Amygdala (tissue), 56 donors: ENCODE data around the gene PDE10A.
"Not testable (repeated sequence)": the region's sequence is repeated elsewhere in the genome, so short reads cannot be mapped to it uniquely, and the experiment has no call there.

Experiments
- DNase-seq, 56 donors: peaks; one replicate each; lab custom pipeline; 2025; lab: John Stamatoyannopoulos, UW

Gene PDE10A

DNA sequence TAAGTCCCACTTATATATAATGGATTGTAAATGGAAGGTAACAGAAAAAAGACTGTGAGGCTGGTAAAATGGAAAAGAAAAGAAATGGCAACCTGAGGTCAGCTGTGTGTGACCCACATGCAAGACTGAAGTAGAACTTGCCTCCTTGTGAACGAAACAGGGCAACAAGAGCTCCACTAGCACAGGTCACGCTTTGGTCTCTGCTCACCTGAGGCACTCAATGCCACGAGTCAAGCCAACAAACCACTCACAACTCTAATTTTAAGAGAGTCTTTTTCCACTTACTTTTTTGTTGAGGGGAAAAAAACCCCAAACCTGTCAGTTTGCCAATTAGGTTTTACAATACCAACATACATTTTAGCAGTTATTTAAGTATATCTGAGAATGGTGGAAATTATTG, 65.2 kb downstream of the PDE10A start:
- no peak for DNase-seq

DNA sequence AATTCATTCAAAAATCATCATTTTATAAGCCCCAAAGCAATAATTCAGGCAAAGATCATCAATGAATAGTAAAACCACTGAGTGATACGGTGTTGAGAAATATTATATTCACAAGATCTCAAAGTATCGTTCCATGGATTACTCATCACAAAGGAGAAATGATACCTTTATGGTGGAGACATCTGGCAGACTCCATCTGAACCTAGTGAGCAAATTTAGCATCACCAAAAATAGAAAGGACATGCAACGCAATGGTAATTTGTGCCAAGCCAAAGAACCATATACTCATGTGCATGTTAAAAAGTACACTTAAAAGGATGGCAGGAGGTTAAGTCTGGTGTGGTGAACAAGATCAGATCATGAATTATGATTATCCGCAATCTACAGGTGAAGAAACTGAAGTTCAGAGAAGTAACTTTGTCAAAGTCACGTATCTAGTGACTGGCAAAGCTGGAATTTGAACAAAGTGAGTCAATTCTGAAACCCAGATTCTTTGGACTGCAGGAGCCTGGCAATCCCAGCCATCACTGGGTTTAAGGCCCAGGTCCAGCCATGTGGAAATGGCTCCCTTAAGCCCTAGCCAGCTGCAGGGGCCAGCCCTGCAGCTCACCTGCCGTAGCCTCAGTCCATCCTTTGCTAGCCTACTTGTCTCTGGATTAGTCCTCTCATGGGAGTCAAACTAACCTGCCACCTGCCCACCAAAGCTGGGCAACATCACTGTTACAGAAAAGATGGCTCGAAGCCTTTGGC, 68.3 kb downstream of the PDE10A start:
- DNase-seq, result no peak

DNA sequence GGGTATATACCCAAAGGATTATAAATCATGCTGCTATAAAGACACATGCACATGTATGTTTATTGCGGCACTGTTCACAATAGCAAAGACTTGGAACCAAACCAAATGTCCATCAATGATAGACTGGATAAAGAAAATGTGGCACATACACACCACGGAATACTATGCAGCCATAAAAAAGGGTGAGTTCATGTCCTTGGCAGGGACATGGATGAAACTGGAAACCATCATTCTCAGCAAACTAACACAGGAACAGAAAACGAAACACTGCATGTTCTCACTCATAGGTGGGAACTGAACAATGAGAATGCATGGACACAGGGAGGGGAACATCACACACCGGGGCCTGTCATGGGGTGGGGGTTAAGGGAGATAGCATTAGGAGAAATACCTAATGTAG, 70.1 kb downstream of the PDE10A start:
- not testable (repeated sequence) for DNase-seq

DNA sequence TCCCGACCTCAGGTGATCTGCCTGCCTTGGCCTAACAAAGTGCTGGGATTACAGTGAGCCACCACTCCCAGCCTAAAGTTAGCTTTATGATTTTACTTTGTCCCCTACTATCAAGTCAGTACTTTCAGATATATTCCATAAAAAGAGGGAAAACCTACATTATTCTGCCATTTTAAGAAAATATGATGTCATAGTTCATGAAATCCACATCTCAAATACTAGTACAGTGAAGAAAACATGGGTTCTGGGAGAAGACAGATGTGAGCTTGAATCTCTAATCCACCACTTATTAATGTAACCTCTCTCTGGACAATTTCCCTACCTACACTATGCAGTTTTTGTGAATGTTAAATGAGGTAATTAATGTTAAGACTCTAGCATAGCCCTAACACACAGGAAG, 74.5 kb downstream of the PDE10A start:
- no peak for DNase-seq

DNA sequence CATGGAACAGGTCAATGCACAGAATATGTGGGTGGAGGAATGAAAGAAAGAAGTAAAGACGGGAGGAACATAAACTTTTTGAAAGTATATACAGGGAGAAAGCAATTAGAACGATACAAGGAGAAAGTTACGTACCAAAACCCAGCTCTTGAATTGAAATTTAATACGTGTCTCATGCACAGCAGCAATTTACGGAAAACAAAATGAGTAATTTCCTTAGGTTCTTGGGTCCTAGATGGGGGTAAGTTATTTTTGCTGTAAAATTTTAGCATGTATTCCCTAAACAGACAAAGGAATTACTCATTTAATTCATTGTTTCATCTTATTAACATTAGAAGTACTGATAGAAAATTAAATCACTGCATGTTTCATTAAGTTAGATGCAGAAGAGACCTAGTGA, 75.8 kb downstream of the PDE10A start:
- no peak for DNase-seq

DNA sequence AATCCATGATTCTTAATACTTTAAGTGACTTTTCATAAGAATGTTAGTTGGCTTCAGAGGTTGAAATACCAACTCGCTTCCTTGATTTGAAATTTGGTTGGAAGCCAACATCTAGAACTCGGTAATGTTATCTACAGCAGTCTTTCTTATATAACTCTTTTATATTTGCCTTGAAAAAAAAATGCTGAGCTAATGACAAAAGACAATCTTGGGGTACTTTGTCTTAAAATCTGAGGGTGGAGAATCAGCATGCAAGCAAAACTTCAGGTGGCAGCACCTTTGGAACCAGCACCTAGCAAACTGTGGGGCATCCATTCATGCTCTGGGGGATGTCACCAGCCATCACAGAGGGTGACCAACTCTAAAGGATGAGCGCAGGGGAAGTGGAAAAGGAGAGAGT, 76.3 kb downstream of the PDE10A start:
- DNase-seq, result no peak

DNA sequence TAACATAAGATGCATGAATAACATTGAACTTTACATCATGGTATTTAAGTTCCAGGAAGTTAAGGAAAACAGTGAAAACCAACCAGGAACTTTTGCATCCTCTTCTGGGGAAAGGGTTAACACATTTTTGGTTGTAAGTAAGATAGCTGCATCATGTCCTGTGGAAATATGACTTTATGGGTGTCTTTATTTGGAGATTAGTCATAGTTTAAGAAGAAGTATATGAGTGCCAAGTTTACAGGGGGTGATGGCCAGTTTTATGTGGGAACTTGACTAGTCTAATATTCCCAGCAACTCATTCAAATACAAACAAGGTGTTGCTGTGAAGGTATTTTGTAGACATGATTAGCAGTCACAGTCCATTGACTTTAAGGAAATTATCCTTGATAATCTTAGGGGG, 78.0 kb downstream of the PDE10A start:
- no peak for DNase-seq

DNA sequence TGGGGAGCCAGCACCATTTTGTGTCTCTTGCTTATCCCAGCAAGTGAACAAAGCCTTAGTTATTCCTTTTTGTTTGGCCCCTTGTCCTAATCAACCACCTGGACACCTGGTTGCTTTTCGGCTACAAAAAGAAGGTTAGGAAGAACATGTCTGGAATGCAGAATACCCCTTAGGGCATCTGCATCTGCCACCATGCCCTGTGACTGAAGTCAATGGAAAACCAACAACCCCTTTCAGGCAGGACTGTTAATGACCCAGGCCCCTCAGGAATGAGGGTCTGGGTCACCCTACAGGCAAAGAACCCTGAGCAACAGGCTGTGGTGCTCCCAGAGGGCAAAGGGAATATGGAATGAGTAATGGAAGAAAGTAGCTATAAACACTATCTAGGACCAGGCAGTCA, 78.5 kb downstream of the PDE10A start:
- DNase-seq, result no peak

DNA sequence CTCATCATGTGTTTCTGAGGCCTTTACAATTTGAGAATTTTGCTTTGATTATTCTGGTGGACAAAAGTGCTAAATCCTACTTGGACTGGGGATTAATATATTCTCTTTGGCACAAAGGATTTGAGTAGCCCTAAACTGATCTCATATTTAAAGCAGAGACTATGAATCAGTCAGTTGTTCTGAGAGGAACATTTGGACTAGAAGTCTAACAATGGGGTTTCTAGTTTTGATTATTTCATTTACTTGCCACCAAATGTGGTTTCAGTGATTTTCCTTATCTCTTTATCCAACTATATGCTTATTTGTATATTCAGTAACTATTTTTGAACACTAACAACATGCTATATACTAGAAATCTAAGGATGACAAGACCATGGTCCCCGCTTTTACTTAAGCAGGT, 81.4 kb downstream of the PDE10A start:
- no peak for DNase-seq

DNA sequence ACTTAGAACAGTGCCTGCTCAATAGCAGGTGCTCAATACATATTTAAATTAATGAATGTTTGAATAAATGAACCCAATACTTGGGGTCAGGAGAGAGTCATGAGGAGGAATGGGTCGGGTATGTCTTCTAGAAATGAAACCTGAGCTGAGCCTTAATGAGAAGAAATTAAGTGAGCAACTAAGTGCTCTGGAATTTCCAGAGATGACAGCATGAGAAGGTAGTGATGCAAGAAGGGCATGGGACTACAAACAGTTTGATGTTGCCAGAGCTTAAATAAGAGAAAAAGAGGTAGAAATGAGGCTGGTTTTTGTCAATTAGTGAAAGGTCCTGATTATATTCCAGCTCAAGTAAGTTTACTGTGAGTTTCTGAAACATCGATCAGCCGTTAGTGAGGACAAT, 82.9 kb downstream of the PDE10A start:
- DNase-seq, result no peak

DNA sequence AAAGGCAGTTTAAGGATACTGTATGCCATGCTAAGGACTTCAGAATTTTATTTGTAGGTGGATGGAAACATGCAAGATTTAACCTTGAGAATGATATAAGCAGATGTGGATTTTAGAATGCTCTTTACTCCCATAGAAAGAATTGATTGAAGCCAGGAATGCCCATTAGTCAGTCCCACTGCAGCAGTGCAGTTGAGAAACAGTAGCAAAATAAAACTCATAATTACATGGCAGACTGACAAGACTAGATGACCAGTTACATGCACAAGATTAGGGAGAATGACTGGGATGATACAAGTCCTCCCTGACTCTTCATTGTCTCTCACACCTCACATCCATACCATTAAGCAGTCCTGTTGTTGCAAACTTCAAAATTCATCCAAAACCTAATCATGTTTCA, 83.9 kb downstream of the PDE10A start:
- no peak for DNase-seq

DNA sequence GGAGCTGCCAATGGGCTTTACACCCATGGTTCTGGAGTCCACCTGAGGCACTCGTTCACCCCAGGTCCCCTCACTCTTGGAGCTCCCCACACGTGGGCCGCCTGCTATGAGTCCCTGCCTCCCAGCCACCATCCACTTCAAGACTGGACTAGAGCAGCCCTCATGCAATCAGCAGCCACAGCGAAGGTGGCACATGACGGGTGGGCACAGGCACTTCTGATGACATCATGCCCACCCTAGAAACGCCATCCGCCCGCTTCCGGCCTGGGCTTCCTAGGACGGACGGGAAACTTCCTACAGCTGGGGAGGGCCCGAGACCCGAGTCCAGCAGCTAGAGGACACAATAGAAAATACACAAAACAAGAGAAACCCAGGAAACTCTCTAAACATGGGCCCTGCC, 85.5 kb downstream of the PDE10A start:
- DNase-seq, result no peak

DNA sequence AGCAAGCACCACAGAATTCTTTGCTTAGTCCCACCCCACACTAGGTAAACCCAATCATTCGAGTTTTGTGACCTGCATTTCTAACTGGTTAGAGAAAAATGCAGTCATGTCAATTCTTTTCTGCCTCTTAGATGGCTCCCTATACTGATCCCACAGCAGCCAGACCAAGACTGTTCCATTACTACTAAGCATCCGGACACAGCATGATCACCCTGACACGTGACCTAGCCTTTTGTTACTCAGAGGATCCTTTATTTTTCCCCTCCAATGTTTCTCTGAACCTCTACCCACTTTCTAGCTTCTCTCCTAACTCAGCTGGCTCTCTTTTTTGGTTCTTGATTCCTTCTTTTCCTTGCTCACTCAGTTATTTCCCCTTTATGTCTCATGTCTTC, 87.9 kb downstream of the PDE10A start:
- no peak for DNase-seq

DNA sequence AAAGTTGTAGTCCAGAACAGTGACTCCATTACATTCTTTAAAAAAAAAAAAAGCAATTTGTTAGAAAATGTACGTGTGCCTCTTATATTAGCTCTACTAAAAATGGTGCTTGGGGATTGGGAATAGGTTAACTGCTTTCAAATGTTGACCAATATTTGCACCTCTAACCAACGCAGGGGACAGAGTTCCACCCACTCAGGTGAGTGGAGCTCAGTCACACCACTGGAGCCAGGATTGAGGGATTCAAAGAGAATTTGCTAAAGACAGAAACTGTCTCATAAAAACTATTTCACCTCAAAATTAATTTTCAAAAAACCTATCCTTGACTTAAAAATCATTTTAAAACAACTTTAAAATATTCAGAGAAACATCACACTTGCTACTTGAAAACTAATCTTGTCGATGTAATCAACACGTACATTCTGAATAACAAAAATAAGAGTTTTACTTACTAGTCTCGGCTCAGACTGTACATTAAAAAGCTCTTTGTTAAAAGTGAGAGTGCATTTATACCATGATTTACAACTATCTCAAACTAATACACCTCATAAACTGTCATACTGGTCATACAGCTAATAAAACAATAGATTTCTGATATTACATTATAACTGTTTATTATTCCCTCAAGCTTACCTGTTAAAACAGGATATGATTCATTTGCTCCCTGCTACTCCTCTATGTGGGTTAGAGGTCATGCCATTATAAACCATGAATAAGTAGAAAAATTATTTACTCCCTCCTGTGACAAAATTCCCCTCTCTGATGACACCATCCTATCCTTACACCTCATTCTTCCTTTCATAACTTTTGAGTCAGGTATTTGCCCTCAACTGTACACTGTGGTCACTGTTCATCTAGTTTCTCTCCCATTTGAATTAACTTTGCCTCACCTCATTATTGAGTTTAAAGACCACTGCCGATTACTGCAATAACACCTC, 88.6 kb downstream of the PDE10A start:
- DNase-seq, result no peak

DNA sequence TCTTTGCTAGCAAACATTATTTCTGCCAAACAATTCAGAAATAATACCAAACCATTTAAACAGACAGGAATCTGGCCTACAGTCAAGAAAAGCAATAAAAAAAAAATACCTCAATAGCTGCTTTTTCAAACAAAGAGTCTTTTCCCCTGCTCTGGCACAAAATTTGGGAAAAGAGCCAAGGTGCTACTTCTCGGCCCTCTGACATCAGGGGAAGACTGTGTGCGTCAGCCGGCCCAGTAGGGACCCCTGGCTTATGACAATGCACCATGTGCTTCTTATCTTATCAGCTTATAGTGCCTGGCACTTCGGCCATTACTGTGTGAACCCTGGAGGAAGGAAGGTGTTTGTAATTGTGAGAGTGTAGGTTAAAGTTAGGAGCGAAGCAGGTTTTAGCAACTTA, 89.4 kb downstream of the PDE10A start:
- DNase-seq, result peak in 3 of 56 donors; percentile 0 to 61 (median 4)

DNA sequence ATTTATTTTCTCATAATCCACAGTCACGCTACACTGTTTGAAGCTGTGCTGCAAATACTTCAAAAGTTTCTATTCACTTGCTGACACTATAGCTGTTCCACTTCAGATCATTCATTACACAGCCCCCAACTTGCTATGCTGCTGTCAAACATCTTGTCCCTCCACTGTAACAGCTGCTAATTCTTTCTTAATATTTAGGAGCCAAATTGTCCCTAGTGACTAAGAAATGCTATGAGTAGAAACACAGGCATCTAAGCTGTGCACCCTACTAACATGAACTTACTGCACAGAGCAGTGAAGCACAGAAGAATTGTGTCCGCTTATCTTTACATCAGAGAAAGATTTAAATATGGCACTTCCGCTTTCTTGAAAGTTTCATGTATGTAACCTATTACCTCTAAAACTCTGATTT, 91.3 kb downstream of the PDE10A start:
- DNase-seq, result no peak

DNA sequence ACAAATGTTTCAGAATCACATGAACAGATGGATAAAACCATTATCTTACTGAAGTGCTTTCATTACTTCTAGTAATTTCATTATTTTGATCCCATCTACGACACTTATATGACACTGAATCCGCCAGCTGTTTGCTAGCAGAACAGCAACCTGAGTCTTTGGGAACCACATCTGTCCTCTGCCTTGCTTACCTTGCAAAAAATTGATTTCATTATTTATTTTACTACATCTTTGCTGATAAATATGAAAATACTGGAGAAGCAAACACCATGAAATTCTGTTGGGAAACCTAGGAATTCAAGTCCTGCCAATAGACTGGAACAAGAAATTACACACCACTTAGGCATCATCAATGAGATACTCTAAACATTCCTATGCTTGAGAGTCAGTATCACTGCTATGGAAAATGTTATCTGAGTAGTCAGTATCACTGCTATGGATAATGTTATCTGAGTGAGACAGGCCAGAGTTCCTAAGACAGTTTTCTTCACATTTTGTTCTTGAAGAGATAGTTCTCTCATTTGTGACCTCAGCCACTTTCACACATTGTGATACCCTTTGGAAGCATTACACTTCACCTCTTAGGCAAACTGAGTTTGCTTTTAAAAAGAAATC, 91.9 kb downstream of the PDE10A start:
- no peak for DNase-seq

DNA sequence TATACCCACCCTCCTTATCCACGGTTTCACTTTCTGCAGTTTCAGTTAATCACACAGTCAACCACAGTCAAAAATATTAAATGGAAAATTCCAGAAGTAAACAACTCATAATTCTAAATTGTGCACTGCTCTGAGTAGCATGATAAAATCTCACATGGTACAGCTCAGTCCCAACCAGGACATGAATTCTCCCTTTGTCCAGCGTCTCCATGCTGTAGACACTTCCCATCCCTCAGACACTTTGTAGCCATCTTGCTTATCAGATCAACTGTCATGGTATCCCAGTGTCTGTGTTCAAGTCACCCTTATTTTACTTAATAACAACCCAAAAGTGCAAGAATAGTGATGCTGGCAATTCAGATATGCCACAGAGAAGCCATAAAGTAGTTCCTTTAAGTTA, 94.7 kb downstream of the PDE10A start:
- DNase-seq, result no peak

DNA sequence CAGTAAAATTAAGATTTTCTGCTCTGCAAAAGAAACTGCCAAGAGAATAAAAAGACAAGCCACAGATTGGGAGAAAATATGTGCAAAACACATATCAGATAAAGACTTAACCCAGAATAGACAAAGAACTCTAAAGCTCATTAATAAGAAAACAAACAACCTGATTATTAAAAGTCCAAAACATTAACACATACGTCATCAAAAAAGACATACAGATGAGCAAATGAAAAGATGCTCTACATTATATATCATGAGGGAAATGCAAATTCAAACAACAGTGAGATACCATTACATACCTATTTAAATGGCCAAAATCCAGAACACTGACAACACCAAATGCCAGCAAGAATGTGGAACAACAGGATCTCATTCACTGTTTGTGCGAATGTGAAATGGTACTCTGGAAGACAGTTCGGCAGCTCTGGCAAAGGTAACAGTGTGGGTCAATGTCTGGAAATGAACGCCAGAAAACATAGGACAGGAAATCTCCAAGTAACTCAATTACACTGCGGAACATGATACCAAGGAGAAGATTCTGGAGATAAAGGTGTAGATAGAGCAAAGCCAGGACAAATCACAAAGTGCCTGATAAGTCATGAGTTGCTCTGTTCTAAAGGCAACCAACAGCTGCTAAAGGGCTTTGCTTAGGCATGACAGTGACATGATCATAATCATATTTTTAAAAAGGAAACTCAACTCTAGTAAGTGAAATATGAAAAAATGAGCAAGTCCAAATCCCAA, 96.8 kb downstream of the PDE10A start:
- DNase-seq, result no peak

DNA sequence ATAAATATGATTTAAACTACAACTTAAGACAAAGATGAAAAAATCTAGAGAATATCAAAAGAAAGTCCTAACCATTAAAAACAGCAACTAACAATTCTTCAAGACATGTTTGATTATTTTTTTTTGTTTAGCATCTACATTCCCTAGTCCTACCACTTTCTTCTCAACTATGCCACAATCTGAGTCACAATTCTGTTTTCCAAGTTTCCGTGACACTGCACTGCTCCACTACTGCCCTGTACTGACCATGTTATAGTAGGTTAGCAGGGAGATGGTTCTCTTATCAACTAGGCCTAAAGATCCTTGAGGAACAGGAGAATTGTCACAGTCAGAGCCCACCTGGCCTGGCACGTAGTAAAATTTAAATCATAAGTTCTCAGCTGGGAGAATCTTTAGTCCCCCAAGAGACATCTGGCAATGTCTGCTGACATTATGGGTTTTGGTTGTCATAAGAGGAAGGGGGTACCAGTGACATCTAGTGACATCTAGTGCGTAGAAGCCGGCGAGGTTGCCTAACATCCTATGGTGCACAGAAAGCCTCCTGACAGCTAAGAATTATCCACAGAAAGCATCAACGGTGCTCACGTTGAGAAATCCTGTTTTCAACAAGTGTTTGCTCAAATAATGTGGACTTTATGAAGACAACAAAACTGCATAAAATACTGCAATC, 100.5 kb downstream of the PDE10A start:
- peak in 2 of 56 donors; percentile 1 to 27 for DNase-seq
